HEK293 (cell line): ENCODE measurements around the gene PDIA3.
A peak's percentile ranks its signal among the peaks of the same experiment; 100 is the strongest.
"Not testable (repeated sequence)": the region's sequence is repeated elsewhere in the genome, so short reads cannot be mapped to it uniquely, and the experiment has no call there.

Experiments
- CTCF ChIA-PET: fragments of 350-600 bp; formaldehyde crosslinking; extraction: SDS; loops from one replicate; lab custom pipeline; 2021; ENCODE audit warnings: antibody characterized with exemption; lab: Yijun Ruan, JAX
- POLR2A ChIA-PET: fragments of 300-600 bp; formaldehyde crosslinking; extraction: SDS; loops from one replicate; lab custom pipeline; 2020; ENCODE audit warnings: antibody characterized with exemption, inconsistent platforms; lab: Yijun Ruan, JAX
- H3K27ac ChIP-seq: fragments of 200-500 bp; sonication (Bioruptor generic); 2 replicates; pipeline ENCODE4 v1.5.1; 2014; ENCODE audit warnings: low read depth, low read length, control low read depth, inconsistent platforms; ENCODE audit errors: extremely low read depth
- H3K36me3 ChIP-seq, 2 experiments: fragments of 200-500 bp in 1 of 2; sonication (Bioruptor generic) in 1 of 2; 1 replicate in 1 of 2; 2 replicates in 1 of 2; pipeline ENCODE4 v1.5.1; 2014 to 2017; ENCODE audit warnings: inconsistent platforms in 2 of 2, low read length in 2 of 2; ENCODE audit not compliant: control insufficient read depth in 2 of 2, insufficient read depth in 1 of 2
- H3K4me1 ChIP-seq: fragments of 200-500 bp; sonication (Bioruptor generic); 2 replicates; pipeline ENCODE4 v1.5.1; 2014; ENCODE audit warnings: mild to moderate bottlenecking, low read length, inconsistent platforms; ENCODE audit not compliant: control insufficient read depth, insufficient read depth
- H3K4me3 ChIP-seq: 2 replicates; pipeline ENCODE4 v1.5.1; 2011; ENCODE audit warnings: low read depth, mild to moderate bottlenecking, control low read depth, low read length, moderate library complexity
- H3K9me3 ChIP-seq: fragments of 200-500 bp; sonication (Bioruptor generic); 2 replicates; pipeline ENCODE4 v1.5.1; 2014; ENCODE audit warnings: low read depth, low read length, inconsistent platforms; ENCODE audit not compliant: control insufficient read depth, insufficient read depth
- GLIS1 ChIP-seq: fragments of 450-650 bp; formaldehyde crosslinking; IDR thresholded peaks from 2 replicates; pipeline ENCODE4 v1.5.1; 2016; ENCODE audit warnings: missing biosample characterization, missing genetic modification characterization
- KLF9 ChIP-seq: fragments of 450-650 bp; formaldehyde crosslinking; IDR thresholded peaks from 2 replicates; pipeline ENCODE4 v1.5.1; 2016; ENCODE audit warnings: missing biosample characterization, missing genetic modification characterization, low read depth
- OVOL3 ChIP-seq: fragments of 450-650 bp; formaldehyde crosslinking; IDR thresholded peaks from 2 replicates; pipeline ENCODE4 v1.5.1; 2016; ENCODE audit warnings: missing biosample characterization, missing genetic modification characterization
- SCRT2 ChIP-seq: fragments of 450-650 bp; formaldehyde crosslinking; IDR thresholded peaks from 2 replicates; pipeline ENCODE4 v1.5.1; 2016; ENCODE audit warnings: missing biosample characterization, missing genetic modification characterization
- SP2 ChIP-seq: fragments of 450-650 bp; formaldehyde crosslinking; IDR thresholded peaks from 2 replicates; pipeline ENCODE4 v1.5.1; 2016; ENCODE audit warnings: missing biosample characterization, missing genetic modification characterization
- TRIM28 ChIP-seq: IDR thresholded peaks from 2 replicates; pipeline ENCODE4 v1.6.1; 2011; ENCODE audit warnings: low read length, control low read depth, borderline replicate concordance
- WT1 ChIP-seq: fragments of 450-650 bp; formaldehyde crosslinking; IDR thresholded peaks from 2 replicates; pipeline ENCODE4 v1.5.1; 2016; ENCODE audit warnings: missing biosample characterization, missing genetic modification characterization
- ZFP3 ChIP-seq: fragments of 450-650 bp; formaldehyde crosslinking; IDR thresholded peaks from 2 replicates; pipeline ENCODE4 v1.5.1; 2016; ENCODE audit warnings: low read depth, missing biosample characterization, missing genetic modification characterization
- ZNF202 ChIP-seq: fragments of 450-650 bp; formaldehyde crosslinking; IDR thresholded peaks from 2 replicates; pipeline ENCODE4 v1.5.1; 2016; ENCODE audit warnings: missing biosample characterization, missing genetic modification characterization, borderline replicate concordance
- ZNF280D ChIP-seq: fragments of 450-650 bp; formaldehyde crosslinking; IDR thresholded peaks from 2 replicates; pipeline ENCODE4 v1.5.1; 2016; ENCODE audit warnings: missing biosample characterization, missing genetic modification characterization
- ZNF362 ChIP-seq: fragments of 450-650 bp; formaldehyde crosslinking; IDR thresholded peaks from 2 replicates; pipeline ENCODE4 v1.5.1; 2016; ENCODE audit warnings: missing biosample characterization, missing genetic modification characterization
- ZNF366 ChIP-seq: fragments of 450-650 bp; formaldehyde crosslinking; conservative IDR thresholded peaks from 2 replicates; pipeline ENCODE4 v1.5.1; 2016; ENCODE audit warnings: missing biosample characterization, missing genetic modification characterization
- ZNF416 ChIP-seq: fragments of 450-650 bp; formaldehyde crosslinking; IDR thresholded peaks from 2 replicates; pipeline ENCODE4 v1.5.1; 2016; ENCODE audit warnings: missing biosample characterization, missing genetic modification characterization
- ZNF664 ChIP-seq: fragments of 450-650 bp; formaldehyde crosslinking; IDR thresholded peaks from 2 replicates; pipeline ENCODE4 v1.5.1; 2016; ENCODE audit warnings: missing biosample characterization, missing genetic modification characterization
- ZNF747 ChIP-seq: fragments of 450-650 bp; formaldehyde crosslinking; IDR thresholded peaks from 2 replicates; pipeline ENCODE4 v1.5.1; 2016; ENCODE audit warnings: missing biosample characterization, missing genetic modification characterization
- ZNF785 ChIP-seq: fragments of 450-650 bp; formaldehyde crosslinking; IDR thresholded peaks from 2 replicates; pipeline ENCODE4 v1.5.1; 2016; ENCODE audit warnings: missing biosample characterization, missing genetic modification characterization
- ZNF791 ChIP-seq: fragments of 450-650 bp; formaldehyde crosslinking; IDR thresholded peaks from 2 replicates; pipeline ENCODE4 v1.5.1; 2016; ENCODE audit warnings: missing biosample characterization, missing genetic modification characterization
- ZSCAN16 ChIP-seq: fragments of 450-650 bp; formaldehyde crosslinking; IDR thresholded peaks from 2 replicates; pipeline ENCODE4 v1.5.1; 2016; ENCODE audit warnings: missing biosample characterization, missing genetic modification characterization
- TF ChIP-seq, protein P1 (sequence below): fragments of 450-650 bp; formaldehyde crosslinking; IDR thresholded peaks from 2 replicates; pipeline ENCODE4 v1.5.1; 2016; ENCODE audit warnings: missing biosample characterization, missing genetic modification characterization

Gene PDIA3

GRCh38 chr15:43800286-43801141, 54.3 kb downstream of the PDIA3 start, which contains the start of gene HYPK (continued):
- TF ChIP-seq ZNF747 (tag by site-specific recombination) (no peak), ZNF416 (no peak), ZNF362 (tag by site-specific recombination) (no peak), ZNF280D (no peak), SCRT2 (tag by site-specific recombination) (0 out of 2 replicates have a peak, but pooled peaks have one; percentile 12), WT1 (tag by site-specific recombination) (no peak; the same call in 1 of the 2 replicates), ZSCAN16 (tag by site-specific recombination) (no peak), ZNF664 (tag by site-specific recombination) (no peak), ZNF202 (tag by site-specific recombination) (no peak), TRIM28 (no peak), SP2 (tag by site-specific recombination) (peak; percentile 84), OVOL3 (tag by site-specific recombination) (no peak; the same call in 1 of the 2 replicates), ZNF791 (no peak), ZFP3 (no peak), ZNF366 (tag by site-specific recombination) (no peak), GLIS1 (tag by site-specific recombination) (peak; percentile 42; the same call in 1 of the 2 replicates), ZNF785 (tag by site-specific recombination) (no peak), KLF9 (tag by site-specific recombination) (peak; percentile 91)

GRCh38 chr15:43802676-43803075, 56.4 kb downstream of the PDIA3 start:
- CTCF ChIA-PET: interaction anchor here (1.4 kb wide), 1 partner anchor 22 kb away, joined by 3 read pairs; the partner anchor contains the start of gene MFAP1
- H3K4me3 ChIP-seq: not testable (repeated sequence)

More at GRCh38 chr15:43802676-43803075, 56.4 kb downstream of the PDIA3 start:
- H3K9me3 ChIP-seq, H3K4me1 ChIP-seq, H3K27ac ChIP-seq: not testable (repeated sequence)
- H3K36me3 ChIP-seq: peaks cover 10 to 70% of the 10 kb centered on the region in 2 experiments
- POLR2A ChIA-PET: interaction anchor here (1.2 kb wide), 1 partner anchor 19 kb away, joined by 3 read pairs; no protein-coding TSS in a partner anchor
- TF ChIP-seq, protein P1, sequence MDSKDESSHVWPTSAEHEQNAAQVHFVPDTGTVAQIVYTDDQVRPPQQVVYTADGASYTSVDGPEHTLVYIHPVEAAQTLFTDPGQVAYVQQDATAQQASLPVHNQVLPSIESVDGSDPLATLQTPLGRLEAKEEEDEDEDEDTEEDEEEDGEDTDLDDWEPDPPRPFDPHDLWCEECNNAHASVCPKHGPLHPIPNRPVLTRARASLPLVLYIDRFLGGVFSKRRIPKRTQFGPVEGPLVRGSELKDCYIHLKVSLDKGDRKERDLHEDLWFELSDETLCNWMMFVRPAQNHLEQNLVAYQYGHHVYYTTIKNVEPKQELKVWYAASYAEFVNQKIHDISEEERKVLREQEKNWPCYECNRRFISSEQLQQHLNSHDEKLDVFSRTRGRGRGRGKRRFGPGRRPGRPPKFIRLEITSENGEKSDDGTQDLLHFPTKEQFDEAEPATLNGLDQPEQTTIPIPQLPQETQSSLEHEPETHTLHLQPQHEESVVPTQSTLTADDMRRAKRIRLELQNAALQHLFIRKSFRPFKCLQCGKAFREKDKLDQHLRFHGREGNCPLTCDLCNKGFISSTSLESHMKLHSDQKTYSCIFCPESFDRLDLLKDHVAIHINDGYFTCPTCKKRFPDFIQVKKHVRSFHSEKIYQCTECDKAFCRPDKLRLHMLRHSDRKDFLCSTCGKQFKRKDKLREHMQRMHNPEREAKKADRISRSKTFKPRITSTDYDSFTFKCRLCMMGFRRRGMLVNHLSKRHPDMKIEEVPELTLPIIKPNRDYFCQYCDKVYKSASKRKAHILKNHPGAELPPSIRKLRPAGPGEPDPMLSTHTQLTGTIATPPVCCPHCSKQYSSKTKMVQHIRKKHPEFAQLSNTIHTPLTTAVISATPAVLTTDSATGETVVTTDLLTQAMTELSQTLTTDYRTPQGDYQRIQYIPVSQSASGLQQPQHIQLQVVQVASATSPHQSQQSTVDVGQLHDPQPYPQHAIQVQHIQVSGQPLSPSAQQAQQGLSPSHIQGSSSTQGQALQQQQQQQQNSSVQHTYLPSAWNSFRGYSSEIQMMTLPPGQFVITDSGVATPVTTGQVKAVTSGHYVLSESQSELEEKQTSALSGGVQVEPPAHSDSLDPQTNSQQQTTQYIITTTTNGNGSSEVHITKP (tag by site-specific recombination): 0 out of 2 replicates have a peak, but pooled peaks have one; percentile 35
